Neural cell (in vitro differentiated cells): ENCODE data around the gene ICAM3. TPM values are rescaled to one million over a fixed set of nuclear protein-coding genes. Genes with fewer than 3 reads are reported as not detected.

Experiments
- H2AFZ ChIP-seq: fragments of 200-600, 300-800 bp; sonication (generic), shearing (Covaris generic); 2 replicates; pipeline ENCODE4 v1.6.0; 2014; ENCODE audit warnings: low read depth, mild to moderate bottlenecking, antibody characterized with exemption, low read length, moderate library complexity
- H3F3A ChIP-seq: fragments of 200-600 bp; shearing (Covaris generic); 2 replicates; pipeline ENCODE4 v1.6.1; 2016; ENCODE audit warnings: mild to moderate bottlenecking, moderate library complexity, mixed read lengths, antibody characterized with exemption, low read length; ENCODE audit not compliant: insufficient read depth, poor library complexity, severe bottlenecking
- H3K27ac ChIP-seq: fragments of 200-600, 300-800 bp; sonication (generic), shearing (Covaris generic); 2 replicates; pipeline ENCODE4 v1.5.1; 2014; ENCODE audit warnings: mild to moderate bottlenecking, low read length, moderate library complexity
- H3K27me3 ChIP-seq: fragments of 300-800, 200-600 bp; sonication (generic), shearing (Covaris generic); 2 replicates; pipeline ENCODE4 v1.6.0; 2014; ENCODE audit warnings: mild to moderate bottlenecking, low read depth, low read length, moderate library complexity; ENCODE audit not compliant: insufficient read depth
- H3K36me3 ChIP-seq: fragments of 300-800, 200-600 bp; sonication (generic), shearing (Covaris generic); 2 replicates; pipeline ENCODE4 v1.5.1; 2014; ENCODE audit warnings: mild to moderate bottlenecking, antibody characterized with exemption, low read length, moderate library complexity; ENCODE audit not compliant: insufficient read depth
- H3K4me2 ChIP-seq: fragments of 300-800, 200-600 bp; sonication (generic), shearing (Covaris generic); 2 replicates; pipeline ENCODE4 v1.6.0; 2014; ENCODE audit warnings: mild to moderate bottlenecking, low read length
- H3K4me3 ChIP-seq: fragments of 300-800, 200-600 bp; sonication (generic), shearing (Covaris generic); 2 replicates; pipeline ENCODE4 v1.5.1; 2014; ENCODE audit warnings: mild to moderate bottlenecking, low read length, moderate library complexity
- H3K79me2 ChIP-seq: fragments of 200-600 bp; shearing (Covaris generic); replicated peaks from 2 replicates; pipeline ENCODE4 v1.6.0; 2014; ENCODE audit warnings: mild to moderate bottlenecking, low read length, moderate library complexity; ENCODE audit not compliant: insufficient read depth
- H3K9ac ChIP-seq: fragments of 300-800, 200-600 bp; sonication (generic), shearing (Covaris generic); 2 replicates; pipeline ENCODE4 v1.6.1; 2016; ENCODE audit warnings: mild to moderate bottlenecking, low read length, mixed read lengths
- H3K9me2 ChIP-seq: fragments of 200-600 bp; shearing (Covaris generic); 2 replicates; pipeline ENCODE4 v1.6.1; 2016; ENCODE audit warnings: mild to moderate bottlenecking, low read length, mixed read lengths; ENCODE audit not compliant: insufficient read depth
- H3K9me3 ChIP-seq: fragments of 200-600, 300-800 bp; sonication (generic), shearing (Covaris generic); 2 replicates; pipeline ENCODE4 v1.6.1; 2016; ENCODE audit warnings: mild to moderate bottlenecking, mixed run types, low read length, moderate library complexity, mixed read lengths
- H4K20me1 ChIP-seq: fragments of 200-600 bp; shearing (Covaris generic); 2 replicates; pipeline ENCODE4 v1.6.1; 2016; ENCODE audit warnings: mild to moderate bottlenecking, mixed run types; ENCODE audit not compliant: insufficient read depth
- EP300 ChIP-seq: fragments of 450-650 bp; conservative IDR thresholded peaks from 2 replicates; pipeline ENCODE4 v1.6.1; 2014; ENCODE audit warnings: antibody characterized with exemption, mild to moderate bottlenecking, moderate library complexity; ENCODE audit not compliant: poor library complexity, severe bottlenecking
- EZH2 ChIP-seq: fragments of 200-600, 300-800 bp; shearing (Covaris generic), sonication (generic); IDR thresholded peaks from 2 replicates; pipeline ENCODE4 v1.6.1; 2014; ENCODE audit warnings: antibody characterized with exemption, low read length, borderline replicate concordance, mild to moderate bottlenecking; ENCODE audit not compliant: insufficient read depth, poor library complexity, severe bottlenecking
- MXI1 ChIP-seq: fragments of 450-650 bp; conservative IDR thresholded peaks from 2 replicates; pipeline ENCODE4 v1.6.1; 2014; ENCODE audit warnings: antibody characterized with exemption, mild to moderate bottlenecking; ENCODE audit not compliant: poor library complexity, severe bottlenecking
- POLR2AphosphoS5 ChIP-seq: IDR thresholded peaks from 2 replicates; pipeline ENCODE4 v1.6.1; 2012
- RAD21 ChIP-seq: fragments of 450-650 bp; conservative IDR thresholded peaks from 2 replicates; pipeline ENCODE4 v1.6.1; 2014; ENCODE audit warnings: antibody characterized with exemption, mild to moderate bottlenecking, moderate library complexity
- SMC3 ChIP-seq: fragments of 450-650 bp; conservative IDR thresholded peaks from 2 replicates; pipeline ENCODE4 v1.6.1; 2014; ENCODE audit warnings: antibody characterized with exemption, mild to moderate bottlenecking, moderate library complexity; ENCODE audit not compliant: poor library complexity
- TAF1 ChIP-seq: IDR thresholded peaks from 2 replicates; pipeline ENCODE4 v1.6.1; 2012; ENCODE audit warnings: low read depth
- polyA plus RNA-seq: library from polyadenylated mRNA; depleted of rRNA; stranded (reverse); fragments of >200 nt; gene quantifications from 2 replicates; pipeline ENCODE4 v1.2.3, GENCODE V29; 2014
- TF ChIP-seq, protein P1 (sequence below): IDR thresholded peaks from 2 replicates; pipeline ENCODE4 v1.6.1; 2012; ENCODE audit warnings: borderline replicate concordance
- TF ChIP-seq, protein P2 (sequence below): fragments of 450-650 bp; IDR thresholded peaks from 2 replicates; pipeline ENCODE4 v1.5.1; 2014; ENCODE audit warnings: antibody characterized with exemption, mild to moderate bottlenecking, moderate library complexity; ENCODE audit not compliant: poor library complexity, severe bottlenecking

Gene ICAM3
- polyA plus RNA-seq, 1 donor from 2014 or later: 0.53 TPM

DNA sequence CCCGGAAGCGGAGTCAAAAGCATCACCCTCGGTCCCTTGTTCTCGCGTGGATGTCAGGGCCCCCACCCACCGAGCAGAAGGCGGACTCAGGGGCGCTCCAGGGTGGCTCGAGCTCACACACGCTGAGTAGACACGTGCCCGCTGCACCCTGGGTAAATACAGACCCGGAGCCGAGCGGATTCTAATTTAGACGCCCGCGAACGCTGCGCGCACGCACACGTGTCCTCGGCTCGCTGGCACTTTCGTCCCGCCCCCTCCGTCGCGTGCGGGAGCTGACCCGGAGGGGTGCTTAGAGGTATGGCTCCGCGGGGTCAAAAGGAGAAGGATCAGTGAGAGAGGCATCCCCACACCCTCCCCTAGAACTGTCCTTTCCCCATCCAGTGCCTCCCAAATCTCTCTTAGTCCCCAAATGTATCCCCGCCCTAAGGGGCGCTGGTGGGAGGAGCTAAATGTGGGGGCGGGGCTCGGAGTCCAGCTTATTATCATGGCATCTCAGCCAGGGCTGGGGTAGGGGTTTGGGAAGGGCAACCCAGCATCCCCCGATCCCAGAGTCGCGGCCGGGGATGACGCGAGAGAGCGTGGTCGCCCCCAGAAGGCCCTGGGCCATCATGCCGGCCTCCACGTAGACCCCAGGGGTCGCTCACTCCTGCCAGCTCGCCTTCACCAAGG lies 50.1 kb downstream of the ICAM3 start:
- H3K79me2 ChIP-seq: no peaks in the 10 kb centered on the region
- H3K9me3 ChIP-seq: no peaks in the 10 kb centered on the region
- H3K27me3 ChIP-seq: peaks cover 92% of the 10 kb centered on the region
- no peaks in the 10 kb centered on the region for H3K36me3 ChIP-seq
- H3K27ac ChIP-seq: no peak overlapping the region
- TF ChIP-seq POLR2AphosphoS5: no peak
- TF ChIP-seq MXI1: peak; percentile 89
- H3K9ac ChIP-seq: peak overlapping the region; percentile 36
- no peaks in the 10 kb centered on the region for H3F3A ChIP-seq
- H4K20me1 ChIP-seq: no peaks in the 10 kb centered on the region
- H3K4me3 ChIP-seq: peak overlapping the region; percentile 66
- H2AFZ ChIP-seq: no peak overlapping the region
- no peaks in the 10 kb centered on the region for H3K9me2 ChIP-seq
- peak overlapping the region; percentile 52 for H3K4me2 ChIP-seq

DNA sequence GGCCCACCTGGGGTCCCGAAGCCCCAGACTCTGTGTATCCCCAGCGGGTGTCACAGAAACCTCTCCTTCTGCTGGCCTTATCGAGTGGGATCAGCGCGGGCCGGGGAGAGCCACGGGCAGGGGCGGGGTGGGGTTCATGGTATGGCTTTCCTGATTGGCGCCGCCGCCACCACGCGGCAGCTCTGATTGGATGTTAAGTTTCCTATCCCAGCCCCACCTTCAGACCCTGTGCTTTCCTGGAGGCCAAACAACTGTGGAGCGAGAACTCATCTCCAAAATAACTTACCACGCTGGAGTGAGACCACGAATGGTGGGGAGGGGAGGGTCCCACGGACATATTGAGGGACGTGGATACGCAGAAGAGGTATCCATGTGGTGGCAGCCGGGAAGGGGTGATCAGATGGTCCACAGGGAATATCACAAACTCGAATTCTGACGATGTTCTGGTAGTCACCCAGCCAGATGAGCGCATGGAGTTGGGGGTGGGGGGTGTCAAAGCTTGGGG lies 50.7 kb downstream of the ICAM3 start:
- Histone ChIP-seq H3K4me2 (peak overlapping the region; percentile 52), H3K9me2 (no peaks in the 10 kb centered on the region), H3K36me3 (no peaks in the 10 kb centered on the region), H3K4me3 (peak overlapping the region; percentile 66), H4K20me1 (no peaks in the 10 kb centered on the region), H3K27ac (no peak overlapping the region), H3F3A (no peaks in the 10 kb centered on the region), H2AFZ (no peak overlapping the region), H3K9ac (no peak overlapping the region), H3K27me3 (peaks cover 86% of the 10 kb centered on the region), H3K9me3 (no peaks in the 10 kb centered on the region), H3K79me2 (no peaks in the 10 kb centered on the region)
- no peak for TF ChIP-seq TAF1
- TF ChIP-seq EP300: no peak
- no peak for TF ChIP-seq SMC3
- no peak for TF ChIP-seq RAD21
- TF ChIP-seq, protein P1, sequence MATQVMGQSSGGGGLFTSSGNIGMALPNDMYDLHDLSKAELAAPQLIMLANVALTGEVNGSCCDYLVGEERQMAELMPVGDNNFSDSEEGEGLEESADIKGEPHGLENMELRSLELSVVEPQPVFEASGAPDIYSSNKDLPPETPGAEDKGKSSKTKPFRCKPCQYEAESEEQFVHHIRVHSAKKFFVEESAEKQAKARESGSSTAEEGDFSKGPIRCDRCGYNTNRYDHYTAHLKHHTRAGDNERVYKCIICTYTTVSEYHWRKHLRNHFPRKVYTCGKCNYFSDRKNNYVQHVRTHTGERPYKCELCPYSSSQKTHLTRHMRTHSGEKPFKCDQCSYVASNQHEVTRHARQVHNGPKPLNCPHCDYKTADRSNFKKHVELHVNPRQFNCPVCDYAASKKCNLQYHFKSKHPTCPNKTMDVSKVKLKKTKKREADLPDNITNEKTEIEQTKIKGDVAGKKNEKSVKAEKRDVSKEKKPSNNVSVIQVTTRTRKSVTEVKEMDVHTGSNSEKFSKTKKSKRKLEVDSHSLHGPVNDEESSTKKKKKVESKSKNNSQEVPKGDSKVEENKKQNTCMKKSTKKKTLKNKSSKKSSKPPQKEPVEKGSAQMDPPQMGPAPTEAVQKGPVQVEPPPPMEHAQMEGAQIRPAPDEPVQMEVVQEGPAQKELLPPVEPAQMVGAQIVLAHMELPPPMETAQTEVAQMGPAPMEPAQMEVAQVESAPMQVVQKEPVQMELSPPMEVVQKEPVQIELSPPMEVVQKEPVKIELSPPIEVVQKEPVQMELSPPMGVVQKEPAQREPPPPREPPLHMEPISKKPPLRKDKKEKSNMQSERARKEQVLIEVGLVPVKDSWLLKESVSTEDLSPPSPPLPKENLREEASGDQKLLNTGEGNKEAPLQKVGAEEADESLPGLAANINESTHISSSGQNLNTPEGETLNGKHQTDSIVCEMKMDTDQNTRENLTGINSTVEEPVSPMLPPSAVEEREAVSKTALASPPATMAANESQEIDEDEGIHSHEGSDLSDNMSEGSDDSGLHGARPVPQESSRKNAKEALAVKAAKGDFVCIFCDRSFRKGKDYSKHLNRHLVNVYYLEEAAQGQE: no peak
- TF ChIP-seq, protein P2, sequence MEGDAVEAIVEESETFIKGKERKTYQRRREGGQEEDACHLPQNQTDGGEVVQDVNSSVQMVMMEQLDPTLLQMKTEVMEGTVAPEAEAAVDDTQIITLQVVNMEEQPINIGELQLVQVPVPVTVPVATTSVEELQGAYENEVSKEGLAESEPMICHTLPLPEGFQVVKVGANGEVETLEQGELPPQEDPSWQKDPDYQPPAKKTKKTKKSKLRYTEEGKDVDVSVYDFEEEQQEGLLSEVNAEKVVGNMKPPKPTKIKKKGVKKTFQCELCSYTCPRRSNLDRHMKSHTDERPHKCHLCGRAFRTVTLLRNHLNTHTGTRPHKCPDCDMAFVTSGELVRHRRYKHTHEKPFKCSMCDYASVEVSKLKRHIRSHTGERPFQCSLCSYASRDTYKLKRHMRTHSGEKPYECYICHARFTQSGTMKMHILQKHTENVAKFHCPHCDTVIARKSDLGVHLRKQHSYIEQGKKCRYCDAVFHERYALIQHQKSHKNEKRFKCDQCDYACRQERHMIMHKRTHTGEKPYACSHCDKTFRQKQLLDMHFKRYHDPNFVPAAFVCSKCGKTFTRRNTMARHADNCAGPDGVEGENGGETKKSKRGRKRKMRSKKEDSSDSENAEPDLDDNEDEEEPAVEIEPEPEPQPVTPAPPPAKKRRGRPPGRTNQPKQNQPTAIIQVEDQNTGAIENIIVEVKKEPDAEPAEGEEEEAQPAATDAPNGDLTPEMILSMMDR: no peak
- TF ChIP-seq EZH2: no peak
- TF ChIP-seq POLR2AphosphoS5: no peak
- TF ChIP-seq MXI1: no peak
